Forelimb muscle (tissue), 1 donor: ENCODE results near the gene ANGPTL2. TPM values are rescaled to one million over a fixed set of nuclear protein-coding genes. Genes with fewer than 3 reads are reported as not detected.

Experiments used
- DNase-seq: peaks from one replicate; pipeline ENCODE4 v3.0.0-alpha.2; 2013; ENCODE audit warnings: low read depth
- polyA plus RNA-seq: library from polyadenylated mRNA; unstranded; fragments of 120-200 nt; gene quantifications from one replicate; pipeline ENCODE4 v1.2.1, GENCODE V29; 2013; ENCODE audit not compliant: insufficient read length

ANGPTL2 gene
- polyA plus RNA-seq, 1 donor = 63.6 TPM

- no peak for DNase-seq
These were observed 3.7 kb downstream of the ANGPTL2 start for GRCh38 chr9:127118597-127119319.

- DNase-seq = no peak
These were observed 4.6 kb downstream of the ANGPTL2 start for GRCh38 chr9:127117801-127118200.

GRCh38 chr9:127116957-127117356 lies 5.5 kb downstream of the ANGPTL2 start:
- no peak for DNase-seq

- no peak for DNase-seq
These were observed 6.2 kb downstream of the ANGPTL2 start for GRCh38 chr9:127116088-127116726.

- no peak for DNase-seq
These were observed 7.8 kb downstream of the ANGPTL2 start for GRCh38 chr9:127114606-127115005.

GRCh38 chr9:127113191-127113972 lies 9.1 kb downstream of the ANGPTL2 start:
- no peak for DNase-seq

GRCh38 chr9:127112735-127113161 lies 9.7 kb downstream of the ANGPTL2 start:
- no peak for DNase-seq

- DNase-seq = no peak
These were observed 10.4 kb downstream of the ANGPTL2 start for GRCh38 chr9:127112056-127112455.

- DNase-seq = no peak
These were observed 13.2 kb downstream of the ANGPTL2 start for GRCh38 chr9:127109212-127109711.

- no peak for DNase-seq
These were observed 14.2 kb downstream of the ANGPTL2 start for GRCh38 chr9:127107929-127108876.

GRCh38 chr9:127107171-127107928 lies 15.1 kb downstream of the ANGPTL2 start:
- DNase-seq = no peak

- DNase-seq = no peak
These were observed 16.0 kb downstream of the ANGPTL2 start for GRCh38 chr9:127106466-127106855.

- DNase-seq = no peak
These were observed 16.5 kb downstream of the ANGPTL2 start for GRCh38 chr9:127105805-127106465.

- no peak for DNase-seq
These were observed 17.7 kb downstream of the ANGPTL2 start for GRCh38 chr9:127104581-127105311.

- DNase-seq = no peak
These were observed 19.6 kb downstream of the ANGPTL2 start for GRCh38 chr9:127102788-127103187.

GRCh38 chr9:127102176-127102575 lies 20.3 kb downstream of the ANGPTL2 start:
- DNase-seq = no peak

GRCh38 chr9:127099664-127100063 lies 22.8 kb downstream of the ANGPTL2 start:
- DNase-seq = no peak

- no peak for DNase-seq
These were observed 23.4 kb downstream of the ANGPTL2 start for GRCh38 chr9:127098916-127099553.

GRCh38 chr9:127097683-127098082 lies 24.8 kb downstream of the ANGPTL2 start:
- no peak for DNase-seq
